Activated CD8-positive, alpha-beta T cell treated with anti-CD3 and anti-CD28 coated beads, Interleukin-2, amount 10 ng/mL, durations not matched to agents 7 days and 5 days (primary cell): ENCODE data around the gene STEAP1B. TPM values are rescaled to one million over a fixed set of nuclear protein-coding genes. Genes with fewer than 3 reads are reported as not detected.
"Not testable (repeated sequence)": the region's sequence is repeated elsewhere in the genome, so short reads cannot be mapped to it uniquely, and the experiment has no call there.

Experiments
- ATAC-seq: fragments of 150-1000 bp; cut with Tn5 transposase; one replicate; pipeline ENCODE4 v1.10.0; 2021; ENCODE audit warnings: moderate library complexity
- CTCF ChIA-PET: fragments of 350-600 bp; sonication (Branson Sonifier 250); formaldehyde crosslinking; loops from one replicate; lab custom pipeline; 2021; ENCODE audit warnings: antibody characterized with exemption; lab: Charles Lee
- POLR2A ChIA-PET: fragments of 350-600 bp; sonication (Branson Sonifier 250); formaldehyde crosslinking; loops from one replicate; lab custom pipeline; 2021; ENCODE audit warnings: antibody characterized with exemption; lab: Charles Lee
- DNase-seq: peaks from one replicate; pipeline ENCODE4 v3.0.0-alpha.2; 2020
- H3K27ac Mint-ChIP-seq: one replicate; pipeline ENCODE4 v1.8.0; 2021; ENCODE audit warnings: mild to moderate bottlenecking, mixed read lengths
- H3K27me3 Mint-ChIP-seq: one replicate; pipeline ENCODE4 v1.8.0; 2021; ENCODE audit warnings: low read depth, mixed read lengths
- H3K36me3 Mint-ChIP-seq: one replicate; pipeline ENCODE4 v1.8.0; 2021; ENCODE audit warnings: low read depth, mixed read lengths
- H3K4me1 Mint-ChIP-seq: one replicate; pipeline ENCODE4 v1.8.0; 2021; ENCODE audit warnings: low read depth, mixed read lengths
- H3K4me3 Mint-ChIP-seq: one replicate; pipeline ENCODE4 v1.8.0; 2021; ENCODE audit warnings: mild to moderate bottlenecking, mixed read lengths
- H3K9me3 Mint-ChIP-seq: one replicate; pipeline ENCODE4 v1.8.0; 2022; ENCODE audit warnings: mixed read lengths; ENCODE audit not compliant: insufficient read depth
- total RNA-seq, 2 experiments: library from RNA; stranded (reverse); gene quantifications; one replicate each; pipeline ENCODE4 v1.2.3, GENCODE V29; 2021

STEAP1B gene
- total RNA-seq, 2 experiments from 2014 or later: not detected

DNA sequence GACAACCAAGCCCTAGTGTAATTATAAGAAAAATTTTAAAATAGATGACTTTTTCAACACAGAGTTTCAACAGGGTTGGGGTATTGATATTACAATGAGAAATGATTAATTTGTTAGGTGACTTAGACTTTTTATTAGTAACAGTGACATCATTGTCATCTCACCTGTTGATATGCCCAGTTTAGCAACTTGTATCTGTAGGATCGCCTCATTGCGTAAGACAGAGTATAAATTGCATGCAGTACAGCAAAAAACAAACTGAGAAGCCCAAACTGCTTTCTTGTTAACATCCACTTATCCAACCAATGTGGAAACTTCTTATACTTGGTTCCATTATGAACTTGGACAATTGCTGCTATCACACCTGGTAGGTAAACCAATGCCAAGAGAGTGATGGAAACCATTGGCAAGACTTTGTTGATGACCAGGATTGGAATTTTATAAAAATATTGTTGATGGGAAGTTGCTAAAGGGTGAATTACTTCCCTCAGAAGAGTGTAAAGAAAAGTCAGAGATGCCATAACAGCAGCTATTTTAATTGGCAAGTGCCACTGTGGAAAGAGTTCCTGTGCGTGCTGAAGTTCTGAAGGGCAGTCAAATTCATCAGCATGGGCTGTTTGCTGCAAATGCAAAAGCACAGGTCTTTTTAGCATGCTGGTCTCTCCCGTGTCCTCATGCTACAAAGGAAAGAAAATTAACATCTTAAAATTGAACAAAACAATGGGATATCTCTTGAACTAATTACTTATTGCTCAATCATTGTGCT lies 6.6 kb downstream of the STEAP1B start:
- H3K4me3 Mint-ChIP-seq, H3K36me3 Mint-ChIP-seq, H3K4me1 Mint-ChIP-seq, DNase-seq, CTCF ChIA-PET, H3K27ac Mint-ChIP-seq, H3K9me3 Mint-ChIP-seq, POLR2A ChIA-PET, ATAC-seq: not testable (repeated sequence)
- H3K27me3 Mint-ChIP-seq: peaks cover 19% of the 10 kb centered on the region

DNA sequence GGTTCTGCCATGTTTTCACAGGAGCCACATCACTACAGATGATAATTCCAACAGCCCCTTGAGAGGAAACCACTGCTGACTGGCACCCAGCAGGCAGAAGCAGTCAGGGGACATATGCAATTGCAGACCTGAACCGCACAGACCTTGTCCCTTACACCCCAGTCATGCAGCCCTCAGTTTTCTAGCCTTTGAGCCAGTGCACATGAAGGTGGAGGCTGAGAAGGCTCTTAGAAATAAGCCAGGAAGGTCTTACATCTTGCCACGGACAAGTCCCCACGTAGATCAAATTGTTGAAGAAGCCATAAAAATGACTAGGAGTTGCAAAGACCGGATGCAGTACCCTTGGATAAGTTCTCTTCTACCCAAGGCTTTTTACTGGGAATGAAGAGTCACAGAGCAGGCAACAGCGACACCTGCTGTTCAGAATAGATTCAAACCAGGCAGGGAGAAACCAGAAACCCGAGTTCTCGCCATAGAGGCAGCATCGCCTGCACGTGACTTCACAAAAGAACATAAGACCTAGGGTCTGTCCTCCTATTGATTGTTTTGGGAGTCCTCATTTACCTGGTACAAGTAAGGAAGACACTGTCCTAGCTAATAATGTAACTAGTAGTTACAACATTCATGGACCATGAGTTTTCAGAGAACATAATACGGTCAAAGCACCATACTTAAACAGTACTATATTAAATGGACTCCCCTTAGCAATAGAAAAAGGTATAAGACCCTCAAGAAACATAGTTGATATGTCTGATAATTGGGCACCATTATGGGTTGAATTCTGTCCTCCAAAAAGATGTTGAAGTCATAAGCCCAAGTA lies 11.1 kb downstream of the STEAP1B start:
- Mint-ChIP-seq H3K27ac (no peak overlapping the region), H3K27me3 (peaks cover 11% of the 10 kb centered on the region), H3K4me1 (no peaks in the 10 kb centered on the region), H3K4me3 (no peak overlapping the region), H3K36me3 (no peaks in the 10 kb centered on the region), H3K9me3 (no peaks in the 10 kb centered on the region)
- ChIA-PET CTCF (interaction anchor here (2.9 kb wide), 1 partner anchor 379 kb away, joined by 28 read pairs; no protein-coding TSS in a partner anchor), POLR2A (no interaction called here)
- ATAC-seq: peak; percentile 67
- peak; percentile 73 for DNase-seq

DNA sequence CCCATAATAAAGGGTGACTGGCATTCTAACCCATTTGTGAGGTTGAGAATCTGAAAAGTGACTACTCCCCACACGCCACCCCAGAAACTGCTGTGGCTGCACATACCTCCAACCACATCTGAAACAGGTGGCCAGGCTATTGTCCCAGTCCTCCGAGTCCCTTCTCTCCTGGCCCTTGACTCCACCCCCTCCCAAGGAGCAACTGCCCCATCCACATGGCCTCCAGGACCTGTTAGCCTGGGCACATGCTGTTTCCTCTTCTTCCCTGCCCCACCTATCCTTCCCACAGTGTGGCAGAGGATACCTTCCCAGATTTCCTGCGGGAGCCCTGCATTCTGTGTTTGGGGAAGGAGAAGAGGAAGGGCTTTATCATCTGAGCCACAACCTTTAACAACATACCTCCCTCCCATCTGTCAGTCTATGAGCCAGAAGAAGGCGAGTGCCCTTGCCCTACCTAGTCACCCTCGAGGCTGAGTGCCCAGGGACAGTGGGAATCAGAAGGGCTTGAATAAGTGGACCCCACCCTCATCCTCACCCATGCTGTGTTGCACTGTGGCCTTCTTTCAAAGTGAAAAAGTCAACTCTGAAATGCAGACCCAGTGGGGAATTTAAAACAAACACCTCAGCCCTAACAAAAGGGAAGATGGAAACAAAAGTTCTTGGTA lies 11.9 kb downstream of the STEAP1B start:
- Mint-ChIP-seq H3K36me3 (no peaks in the 10 kb centered on the region), H3K27ac (no peak overlapping the region), H3K27me3 (peaks cover 15% of the 10 kb centered on the region), H3K4me3 (no peak overlapping the region), H3K9me3 (no peaks in the 10 kb centered on the region), H3K4me1 (no peaks in the 10 kb centered on the region)
- ChIA-PET CTCF (no interaction called here), POLR2A (no interaction called here)
- ATAC-seq (no peak), DNase-seq (no peak)

DNA sequence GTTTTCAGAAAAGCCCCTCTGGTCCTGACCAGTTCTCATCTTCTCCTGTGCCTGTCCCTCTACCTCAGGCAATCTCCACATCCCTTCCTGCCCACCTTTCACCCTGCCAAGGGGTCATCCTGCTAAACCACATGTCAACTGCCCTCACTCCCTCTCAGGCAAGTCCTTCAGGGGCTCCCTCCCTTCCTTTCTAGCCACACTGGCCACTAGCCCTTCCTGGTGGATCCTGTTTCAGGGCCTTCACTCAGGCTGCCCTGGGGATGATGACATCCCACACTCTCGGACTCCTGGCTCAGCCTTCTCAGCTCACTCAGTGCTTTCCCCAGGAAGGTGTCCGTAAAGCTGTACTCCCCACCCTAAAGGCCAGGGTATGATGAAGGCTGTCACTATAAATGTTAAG lies 13.4 kb downstream of the STEAP1B start:
- ChIA-PET POLR2A (no interaction called here), CTCF (interaction anchor here (0.6 to 1.5 kb wide), 2 partner anchors 375 to 377 kb away, joined by 3 to 5 read pairs; no protein-coding TSS in a partner anchor)
- Mint-ChIP-seq H3K4me1 (peaks cover 6% of the 10 kb centered on the region), H3K27me3 (peaks cover 15% of the 10 kb centered on the region), H3K9me3 (no peaks in the 10 kb centered on the region), H3K36me3 (no peaks in the 10 kb centered on the region), H3K4me3 (no peak overlapping the region), H3K27ac (no peak overlapping the region)
- ATAC-seq (no peak), DNase-seq (no peak)

DNA sequence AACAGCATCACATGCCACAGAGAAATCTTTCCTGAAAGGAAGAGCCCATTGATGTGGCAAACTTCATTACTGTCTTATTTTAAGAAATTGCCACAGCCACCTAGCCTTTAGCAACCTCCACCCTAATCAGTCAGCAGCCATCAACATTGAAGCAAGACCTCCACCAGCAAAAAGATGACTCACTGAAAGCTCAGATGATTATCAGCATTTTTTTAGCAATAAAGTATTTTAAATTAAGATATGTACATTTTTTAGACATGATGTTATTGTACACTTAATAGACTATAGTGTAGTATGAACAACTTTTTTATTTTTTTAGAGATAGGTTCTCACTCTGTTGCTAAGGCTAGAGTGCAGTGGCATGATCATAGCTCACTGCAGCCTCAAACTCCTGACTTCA lies 14.8 kb downstream of the STEAP1B start:
- Mint-ChIP-seq H3K4me1 (peaks cover 10% of the 10 kb centered on the region), H3K27ac (no peak overlapping the region), H3K9me3 (no peaks in the 10 kb centered on the region), H3K27me3 (peaks cover 13% of the 10 kb centered on the region), H3K36me3 (no peaks in the 10 kb centered on the region), H3K4me3 (no peak overlapping the region)
- DNase-seq (no peak), ATAC-seq (no peak)
- ChIA-PET POLR2A (no interaction called here), CTCF (interaction anchor here (0.9 to 1.5 kb wide), 3 partner anchors 33 to 383 kb away, joined by 3 to 5 read pairs (median 4); no protein-coding TSS in a partner anchor)

DNA sequence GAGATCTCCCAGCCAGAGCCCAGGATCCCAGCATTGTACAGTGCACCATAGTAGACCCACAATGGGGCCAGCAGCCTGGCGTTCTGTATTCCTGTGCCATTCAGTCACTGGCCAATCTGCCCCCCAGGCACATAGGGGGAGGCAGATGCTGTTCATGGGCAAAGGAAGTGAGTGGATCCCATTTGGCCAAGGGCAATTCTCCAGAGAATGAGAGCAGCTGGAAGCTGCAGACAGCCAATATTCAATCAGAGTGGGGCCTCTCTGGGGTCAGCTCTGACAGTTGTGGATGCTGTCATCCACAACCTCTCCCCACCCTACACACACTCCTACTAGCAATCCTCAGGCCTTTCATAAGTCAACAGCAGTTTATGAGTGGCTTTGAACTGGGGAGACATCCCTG lies 17.5 kb downstream of the STEAP1B start:
- DNase-seq: no peak
- Mint-ChIP-seq H3K9me3 (no peaks in the 10 kb centered on the region), H3K27ac (no peak overlapping the region), H3K36me3 (no peaks in the 10 kb centered on the region), H3K27me3 (peaks cover 13% of the 10 kb centered on the region), H3K4me1 (peaks cover 10% of the 10 kb centered on the region), H3K4me3 (no peak overlapping the region)
- no peak for ATAC-seq
- CTCF ChIA-PET: interaction anchor here (0.7 kb wide), 1 partner anchor 371 kb away, joined by 3 read pairs; no protein-coding TSS in a partner anchor
- POLR2A ChIA-PET: no interaction called here

DNA sequence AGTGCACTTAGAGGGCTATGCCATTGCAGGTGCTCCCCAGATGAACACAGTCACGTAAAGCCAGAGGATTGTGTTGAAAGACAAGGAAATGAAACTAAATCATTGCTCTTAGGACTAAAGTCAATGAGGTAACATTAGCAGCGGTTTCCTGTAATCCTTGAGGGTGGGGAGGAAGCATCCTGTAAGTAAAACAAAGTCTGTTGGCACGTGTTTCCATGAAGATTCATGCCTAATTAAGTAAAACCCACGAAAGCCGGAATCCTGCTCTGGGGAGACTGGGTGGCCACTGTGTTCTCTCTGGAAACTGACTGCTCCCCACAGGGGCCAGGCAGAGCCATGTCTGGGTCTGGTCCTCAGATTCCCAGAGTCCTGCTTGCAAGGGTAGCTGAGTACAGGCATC lies 18.3 kb downstream of the STEAP1B start:
- peaks cover 10% of the 10 kb centered on the region for H3K4me1 Mint-ChIP-seq
- DNase-seq (peak; percentile 22), ATAC-seq (peak; percentile 79)
- CTCF ChIA-PET: interaction anchor here (0.7 to 1.8 kb wide), 2 partner anchors 370 to 372 kb away, joined by 3 to 5 read pairs; no protein-coding TSS in a partner anchor
- peak overlapping the region; percentile 43 for H3K27ac Mint-ChIP-seq
- no peak overlapping the region for H3K4me3 Mint-ChIP-seq
- no peaks in the 10 kb centered on the region for H3K9me3 Mint-ChIP-seq
- no peaks in the 10 kb centered on the region for H3K36me3 Mint-ChIP-seq
- POLR2A ChIA-PET: no interaction called here
- peaks cover 13% of the 10 kb centered on the region for H3K27me3 Mint-ChIP-seq

DNA sequence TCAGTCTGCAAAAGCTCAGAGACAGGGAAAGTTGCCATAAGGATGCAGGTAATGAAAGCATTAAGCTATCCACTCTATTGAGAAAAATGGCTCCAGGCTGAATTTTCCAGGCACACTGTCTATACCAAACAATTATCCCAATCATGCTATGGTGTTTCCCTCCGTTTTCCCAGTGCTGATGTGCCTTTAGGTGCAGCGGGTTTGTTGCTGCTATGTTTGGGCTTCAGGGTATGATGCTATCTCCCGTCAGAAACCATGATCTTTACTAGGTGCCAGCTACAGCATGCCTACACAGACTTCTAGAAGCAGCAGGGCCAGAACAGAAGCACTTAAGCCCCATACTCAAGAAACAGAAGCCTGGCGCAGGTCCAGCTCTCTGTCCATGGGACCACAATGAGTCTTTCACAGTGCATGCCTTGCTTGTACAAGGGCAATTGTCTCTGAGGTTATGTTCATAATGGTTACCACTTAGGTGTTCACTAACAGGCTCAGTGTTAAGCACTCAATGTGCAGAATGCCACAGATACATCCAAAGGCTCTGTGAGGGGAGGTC lies 19.4 kb downstream of the STEAP1B start:
- Mint-ChIP-seq H3K4me3 (no peak overlapping the region), H3K27me3 (peaks cover 13% of the 10 kb centered on the region), H3K27ac (no peak overlapping the region), H3K36me3 (no peaks in the 10 kb centered on the region), H3K9me3 (no peaks in the 10 kb centered on the region), H3K4me1 (peaks cover 10% of the 10 kb centered on the region)
- POLR2A ChIA-PET: no interaction called here
- DNase-seq (no peak), ATAC-seq (no peak)
- CTCF ChIA-PET: interaction anchor here (1.8 kb wide), 1 partner anchor 371 kb away, joined by 5 read pairs; no protein-coding TSS in a partner anchor

DNA sequence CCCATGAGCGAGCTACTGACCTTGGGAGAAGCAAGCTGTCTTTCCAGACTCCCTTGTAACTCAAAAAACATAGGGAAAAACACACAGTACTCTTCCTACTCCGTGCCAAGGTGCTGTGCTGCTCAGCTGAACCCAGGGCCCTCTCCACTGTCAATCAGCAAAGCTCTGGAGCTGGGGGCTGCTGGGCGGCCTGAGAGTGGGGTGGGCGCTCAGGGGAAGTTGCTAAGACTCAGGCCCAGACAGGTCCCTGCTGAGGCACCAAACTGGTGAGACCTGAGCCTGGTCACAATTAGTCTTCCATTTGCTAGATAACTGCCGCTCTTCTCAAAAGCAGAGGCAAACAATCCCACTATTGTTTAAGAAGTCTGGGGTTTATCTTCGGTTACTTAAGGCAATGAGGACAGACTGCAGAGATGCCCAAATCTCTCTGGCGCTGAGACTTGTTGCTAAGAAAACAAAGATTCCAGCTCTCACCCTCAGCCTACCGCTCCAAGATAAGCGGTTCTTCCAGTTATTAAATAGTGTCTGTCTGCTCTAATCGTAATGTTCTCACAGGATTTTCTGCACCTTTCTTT lies 22.0 kb downstream of the STEAP1B start:
- ChIA-PET POLR2A (no interaction called here), CTCF (no interaction called here)
- H3K27ac Mint-ChIP-seq: no peak overlapping the region

DNA sequence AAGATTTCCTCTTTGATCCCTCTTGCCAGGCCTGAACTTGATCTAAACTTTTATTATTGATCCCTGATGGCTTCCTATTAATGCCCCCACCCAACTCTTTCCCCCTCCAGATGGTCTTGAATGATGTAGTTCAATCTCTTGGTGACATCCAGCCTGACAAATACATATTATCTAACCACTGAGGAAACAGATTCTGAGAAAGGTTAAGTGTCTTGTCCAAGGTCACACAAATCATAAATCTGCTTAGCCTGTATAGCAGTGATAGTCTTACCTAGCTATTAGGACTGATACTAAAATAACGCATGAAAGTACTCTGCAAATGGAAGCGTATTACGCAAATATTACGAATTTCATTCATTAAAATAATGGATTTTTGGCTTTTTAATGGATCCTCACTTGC lies 22.7 kb downstream of the STEAP1B start:
- Mint-ChIP-seq H3K36me3 (no peaks in the 10 kb centered on the region), H3K27me3 (peaks cover 7% of the 10 kb centered on the region), H3K9me3 (no peaks in the 10 kb centered on the region), H3K4me1 (peaks cover 10% of the 10 kb centered on the region), H3K4me3 (no peak overlapping the region), H3K27ac (no peak overlapping the region)
- CTCF ChIA-PET: no interaction called here
- DNase-seq (no peak), ATAC-seq (no peak)
- POLR2A ChIA-PET: no interaction called here

More for the DNA sequence above, 22.0 kb downstream of the STEAP1B start:
- no peak for DNase-seq
- Mint-ChIP-seq H3K27me3 (peaks cover 7% of the 10 kb centered on the region), H3K9me3 (no peaks in the 10 kb centered on the region), H3K4me1 (peaks cover 10% of the 10 kb centered on the region), H3K4me3 (no peak overlapping the region), H3K36me3 (no peaks in the 10 kb centered on the region)
- ATAC-seq: no peak

DNA sequence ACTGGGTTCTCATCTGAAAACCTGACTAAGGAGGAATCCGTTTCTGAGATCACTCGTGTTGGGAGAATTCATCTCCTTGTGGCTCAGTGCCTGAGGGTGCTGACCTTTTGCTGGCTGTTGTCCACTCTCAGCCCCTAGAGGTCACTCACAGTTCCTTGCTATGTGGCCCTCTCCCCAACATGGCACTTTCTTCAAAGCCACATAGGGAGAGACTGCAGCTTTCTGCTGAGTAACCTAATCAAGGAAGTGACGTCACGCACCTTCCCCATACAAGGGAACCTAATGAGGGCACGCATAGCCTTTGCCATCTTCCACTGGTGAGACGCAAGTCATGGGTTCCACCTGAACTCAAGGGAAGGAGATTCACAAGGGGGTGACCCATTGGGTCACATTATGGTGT lies 23.2 kb downstream of the STEAP1B start:
- no peak overlapping the region for H3K4me3 Mint-ChIP-seq
- no peak overlapping the region for H3K27ac Mint-ChIP-seq
- H3K36me3 Mint-ChIP-seq: no peaks in the 10 kb centered on the region
- peaks cover 7% of the 10 kb centered on the region for H3K27me3 Mint-ChIP-seq
- H3K4me1 Mint-ChIP-seq: peaks cover 6% of the 10 kb centered on the region
- POLR2A ChIA-PET: no interaction called here
- ATAC-seq (no peak), DNase-seq (no peak)
- CTCF ChIA-PET: no interaction called here
- H3K9me3 Mint-ChIP-seq: no peaks in the 10 kb centered on the region
